ENCODE results near the gene PCNX1. TPM values are rescaled to one million over a fixed set of nuclear protein-coding genes. Genes with fewer than 3 reads are reported as not detected.
"Not testable (repeated sequence)": the region's sequence is repeated elsewhere in the genome, so short reads cannot be mapped to it uniquely, and the experiment has no call there.

The PCNX1 gene
- total RNA-seq, 4 donors from 2014 or later: 47.1 to 73.6 (median 66.2) TPM

DNA sequence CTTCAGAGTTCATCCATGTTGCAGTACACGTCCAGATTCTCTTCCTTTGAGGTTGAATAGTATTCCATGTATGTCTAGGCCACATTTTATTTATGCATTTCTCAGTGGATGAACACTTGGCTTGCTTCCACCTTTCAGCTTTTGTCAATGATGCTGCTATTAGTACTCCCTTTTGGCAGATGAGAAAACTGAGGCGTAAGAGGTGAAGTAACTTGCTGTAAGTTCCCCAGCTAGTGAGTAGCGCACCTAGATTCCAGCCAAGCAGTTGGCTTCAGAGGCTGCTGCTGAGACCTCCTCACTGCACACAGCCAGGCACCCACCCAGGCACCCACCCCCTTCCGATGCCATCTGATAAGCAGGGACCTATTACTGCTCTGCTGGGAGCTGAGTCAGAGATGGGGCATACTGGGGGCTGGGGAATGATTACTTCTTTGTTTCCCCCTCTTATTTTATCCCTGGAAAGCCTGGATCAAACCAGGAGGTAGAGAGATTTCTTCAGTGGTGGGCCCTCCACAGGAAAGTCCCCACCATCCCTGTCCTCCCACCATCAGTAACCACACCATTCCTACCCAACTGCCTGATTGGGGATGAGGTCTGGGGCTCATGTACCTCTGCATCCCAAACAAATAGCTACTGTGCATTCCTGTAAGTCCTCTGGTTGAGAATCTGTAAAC, 234.6 kb downstream of the PCNX1 start:
- TF ChIP-seq POLR2AphosphoS5 (IDR thresholded peaks at IDR 0.05): no peak
- TF ChIP-seq EP300 (IDR thresholded peaks at IDR 0.05): no peak
- no peak for TF ChIP-seq CTCF (IDR thresholded peaks at IDR 0.05)
- no peak for TF ChIP-seq POLR2A (IDR thresholded peaks at IDR 0.05)
- WGBS, 2 donors (ENCODE audit: low coverage in 1 of 2): 71 to 92% methylated on average over 2 to 3 of the region's 4 CpGs

DNA sequence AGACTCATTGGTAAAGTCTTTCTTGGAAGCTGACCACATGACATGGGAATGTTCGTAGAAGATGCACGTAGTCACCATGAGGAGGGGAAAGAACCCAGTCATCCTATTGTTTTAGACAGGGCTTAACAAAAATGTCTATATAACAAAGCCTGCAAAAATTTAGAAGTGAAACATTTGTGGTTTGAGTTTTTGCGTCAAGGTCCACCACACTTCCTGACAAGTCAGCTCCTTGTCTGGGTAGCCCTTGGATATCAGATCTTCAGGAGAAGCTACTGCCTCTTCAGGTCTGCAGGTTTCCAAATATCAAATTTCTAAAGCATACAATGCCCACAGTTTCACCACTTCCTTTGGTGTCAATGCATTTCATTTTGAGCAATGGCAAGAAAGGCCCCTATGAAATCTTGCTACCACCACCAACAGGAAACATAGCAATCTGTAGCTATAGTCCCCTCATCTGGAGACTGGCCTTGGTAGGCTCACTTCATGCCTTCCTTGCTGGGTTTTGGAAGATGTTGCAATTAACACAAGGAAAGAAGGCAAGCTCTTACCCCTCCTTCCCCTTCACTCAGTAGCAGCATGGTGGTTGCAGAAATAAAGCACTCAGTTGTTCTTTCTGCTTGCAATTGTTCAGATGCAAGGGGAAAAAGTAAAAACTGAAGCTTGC, 235.2 kb downstream of the PCNX1 start:
- WGBS, 2 donors (ENCODE audit: low coverage in 1 of 2): 65 to 69% methylated on average over 2 to 3 of the region's 3 CpGs
- ATAC-seq: no peak
- Histone ChIP-seq H3K9me3 (no peaks in the 10 kb centered on the region), H3K4me3 (no peak overlapping the region), H3K4me1 (peaks cover 0 to 6% (median 0%) of the 10 kb centered on the region in 3 donors), H3K36me3 (no peaks in the 10 kb centered on the region), H3K27me3 (no peaks in the 10 kb centered on the region), H3K27ac (no peak overlapping the region)
- TF ChIP-seq POLR2AphosphoS5 (IDR thresholded peaks at IDR 0.05): no peak
- TF ChIP-seq EP300 (IDR thresholded peaks at IDR 0.05): no peak
- TF ChIP-seq POLR2A (IDR thresholded peaks at IDR 0.05): no peak
- no peak for TF ChIP-seq CTCF (IDR thresholded peaks at IDR 0.05)

More for the DNA sequence above, 234.6 kb downstream of the PCNX1 start:
- ATAC-seq: no peak
- no peak overlapping the region for H3K27ac ChIP-seq
- H3K27me3 ChIP-seq: no peaks in the 10 kb centered on the region
- no peaks in the 10 kb centered on the region for H3K9me3 ChIP-seq
- H3K4me3 ChIP-seq: no peak overlapping the region
- peaks cover 0 to 6% (median 0%) of the 10 kb centered on the region in 3 donors for H3K4me1 ChIP-seq
- H3K36me3 ChIP-seq: no peaks in the 10 kb centered on the region

DNA sequence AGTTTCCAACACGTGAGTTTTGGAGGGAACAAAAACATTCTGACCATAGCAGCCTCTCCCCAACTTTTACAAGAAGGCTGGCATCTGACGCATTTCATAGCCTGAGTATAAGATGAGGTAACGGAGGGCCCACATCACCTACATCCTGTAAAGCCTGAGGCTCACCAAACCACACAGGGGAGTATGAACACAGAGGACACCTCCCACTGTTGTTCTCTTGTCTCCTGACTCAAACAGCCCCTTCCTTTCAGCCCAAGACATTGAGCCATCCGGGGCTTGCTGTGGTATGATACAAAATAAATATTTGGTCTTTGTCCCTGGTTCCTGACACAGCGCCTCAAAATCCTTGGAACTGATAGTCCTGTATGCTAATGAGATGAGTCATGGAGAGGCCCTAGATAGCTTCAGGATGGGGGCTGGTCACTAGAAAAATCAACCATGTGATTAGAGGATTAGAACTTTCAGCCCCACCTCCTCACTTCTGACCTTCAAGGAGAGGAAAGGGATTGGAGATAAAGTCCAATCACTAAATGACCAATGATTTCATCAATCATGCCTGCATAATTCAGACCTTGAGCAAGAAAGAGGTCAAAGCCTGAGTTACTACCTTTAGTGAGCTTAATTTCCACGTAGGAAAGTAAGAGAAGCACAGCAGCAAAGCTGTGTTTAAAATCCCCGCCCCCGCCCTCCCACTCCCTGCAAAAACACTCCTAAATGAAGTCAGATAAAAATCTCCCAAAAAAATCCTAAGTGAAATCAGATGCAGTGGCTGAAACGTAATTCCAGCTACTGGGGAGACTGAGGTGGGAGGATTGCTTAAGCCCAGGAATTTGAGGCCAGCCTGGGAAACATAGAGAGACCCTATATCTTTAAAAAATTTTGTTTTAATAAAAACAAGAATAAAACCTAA, 236.4 kb downstream of the PCNX1 start:
- TF ChIP-seq CTCF (IDR thresholded peaks at IDR 0.05): no peak
- TF ChIP-seq EP300 (IDR thresholded peaks at IDR 0.05): no peak
- no peak for TF ChIP-seq POLR2AphosphoS5 (IDR thresholded peaks at IDR 0.05)
- TF ChIP-seq POLR2A (IDR thresholded peaks at IDR 0.05): no peak
- WGBS, 2 donors (ENCODE audit: low coverage in 1 of 2): 68 to 86% methylated on average over 5 to 7 of the region's 9 CpGs
- no peak for ATAC-seq
- Histone ChIP-seq H3K4me1 (peaks cover 0 to 6% (median 0%) of the 10 kb centered on the region in 3 donors), H3K4me3 (no peak overlapping the region), H3K27ac (no peak overlapping the region), H3K27me3 (no peaks in the 10 kb centered on the region), H3K36me3 (no peaks in the 10 kb centered on the region), H3K9me3 (no peaks in the 10 kb centered on the region)

DNA sequence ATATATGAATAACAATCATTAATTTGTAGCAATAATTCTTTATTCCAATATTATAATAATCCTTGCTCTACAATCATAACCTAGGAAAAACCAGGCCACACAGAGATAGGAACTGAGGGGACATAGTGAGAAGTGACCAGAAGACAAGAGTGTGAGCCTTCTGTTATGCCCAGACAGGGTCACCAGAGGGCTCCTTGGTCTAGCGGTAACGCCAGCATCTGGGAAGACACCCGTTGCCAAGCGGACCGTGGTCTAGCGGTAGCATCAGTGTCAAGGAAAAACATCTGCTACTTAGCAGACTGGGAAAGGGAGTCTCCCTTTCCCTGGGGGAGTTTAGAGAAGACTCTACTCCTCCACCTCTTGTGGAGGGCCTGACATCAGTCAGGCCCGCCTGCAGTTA, 240.1 kb downstream of the PCNX1 start:
- H3K9me3 ChIP-seq: peaks cover 0 to 28% (median 0%) of the 10 kb centered on the region in 3 donors
- not testable (repeated sequence) for H3K4me3 ChIP-seq, H3K27me3 ChIP-seq, H3K36me3 ChIP-seq, H3K4me1 ChIP-seq, H3K27ac ChIP-seq, ATAC-seq
- WGBS, 2 donors (ENCODE audit: low coverage in 1 of 2): 89 to 90% methylated on average over 2 to 5 of the region's 7 CpGs

DNA sequence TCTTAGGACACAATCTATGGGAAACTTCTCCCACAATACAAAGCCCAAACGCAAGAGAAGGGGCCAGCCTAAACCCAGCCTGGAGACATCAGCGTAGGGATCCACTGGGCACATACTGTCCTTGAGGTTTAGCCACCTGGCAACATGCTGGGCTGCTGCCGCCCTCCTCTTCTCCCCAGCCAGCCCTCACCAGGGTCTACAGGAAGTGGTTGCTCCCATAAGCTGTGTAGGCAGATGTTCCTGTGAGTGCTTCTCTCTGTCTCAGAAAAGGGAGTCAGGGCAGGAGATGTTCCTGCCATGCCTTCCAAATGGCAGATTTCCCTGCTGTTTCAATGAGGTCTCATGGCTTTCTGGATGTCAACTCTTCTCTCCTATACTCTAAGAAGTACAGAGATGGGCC, 241.4 kb downstream of the PCNX1 start:
- no peak for ATAC-seq
- WGBS, 2 donors (ENCODE audit: low coverage in 1 of 2): no CpG with 5 or more reads among the region's 3 CpGs
- no peaks in the 10 kb centered on the region for H3K27me3 ChIP-seq
- H3K9me3 ChIP-seq: peaks cover 0 to 28% (median 0%) of the 10 kb centered on the region in 3 donors
- no peak overlapping the region for H3K4me3 ChIP-seq
- no peak for TF ChIP-seq POLR2A (IDR thresholded peaks at IDR 0.05)
- TF ChIP-seq POLR2AphosphoS5 (IDR thresholded peaks at IDR 0.05): no peak
- H3K36me3 ChIP-seq: no peaks in the 10 kb centered on the region
- no peak overlapping the region for H3K27ac ChIP-seq
- H3K4me1 ChIP-seq: no peaks in the 10 kb centered on the region
